ENCODE data around the gene NDUFA11. TPM values are rescaled to one million over a fixed set of nuclear protein-coding genes. Genes with fewer than 3 reads are reported as not detected.

The NDUFA11 gene
- total RNA-seq, 1 experiment from 2014 or later, result 143 TPM

GRCh38 chr19:5893296-5893903 lies 10.2 kb downstream of the NDUFA11 start:
- DNase-seq, result no peak
- peaks cover 13% of the 10 kb centered on the region for H3K27me3 Mint-ChIP-seq (ENCODE audit: unreplicated experiment)
- intact Hi-C loops (cut with micrococcal nuclease; ENCODE audit: unreplicated experiment), result loop anchor here (5.0 kb wide), 1 partner anchor 91 kb away; no protein-coding TSS in a partner anchor
- no peaks in the 10 kb centered on the region for H3K4me1 Mint-ChIP-seq (ENCODE audit: low read depth, unreplicated experiment)
- peaks cover 14% of the 10 kb centered on the region for H3K36me3 Mint-ChIP-seq (ENCODE audit: insufficient read depth, unreplicated experiment)
- H3K4me3 Mint-ChIP-seq (ENCODE audit: low read depth, unreplicated experiment), result no peak overlapping the region
- no TSS peak for BruUV-seq (replicated peaks)
- H3K27ac Mint-ChIP-seq (ENCODE audit: unreplicated experiment), result no peak overlapping the region
- TF ChIP-seq CTCF (IDR thresholded peaks at IDR 0.05; ENCODE audit: unreplicated experiment), result no peak
- CTCF ChIA-PET, result interaction anchor here (1.1 kb wide), 1 partner anchor 89 kb away, joined by 7 read pairs; the partner anchor contains the start of gene NRTN
- no peaks in the 10 kb centered on the region for H3K9me3 Mint-ChIP-seq (ENCODE audit: low read depth, unreplicated experiment)

GRCh38 chr19:5892772-5893275 lies 10.8 kb downstream of the NDUFA11 start:
- Mint-ChIP-seq H3K4me1 (ENCODE audit: low read depth, unreplicated experiment) (no peaks in the 10 kb centered on the region), H3K4me3 (ENCODE audit: low read depth, unreplicated experiment) (no peak overlapping the region), H3K36me3 (ENCODE audit: insufficient read depth, unreplicated experiment) (peaks cover 14% of the 10 kb centered on the region), H3K9me3 (ENCODE audit: low read depth, unreplicated experiment) (no peaks in the 10 kb centered on the region), H3K27ac (ENCODE audit: unreplicated experiment) (peak overlapping the region; percentile 45), H3K27me3 (ENCODE audit: unreplicated experiment) (peaks cover 13% of the 10 kb centered on the region)
- CTCF ChIA-PET, result interaction anchor here (1.1 to 2.3 kb wide), 2 partner anchors 89 kb away, joined by 7 to 15 read pairs; partner anchors contain the start of gene NRTN
- intact Hi-C loops (cut with micrococcal nuclease; ENCODE audit: unreplicated experiment), result loop anchor here (5.0 kb wide), 1 partner anchor 91 kb away; no protein-coding TSS in a partner anchor
- TSS peak; percentile 41 for BruUV-seq (replicated peaks)
- peak; percentile 13 for TF ChIP-seq CTCF (IDR thresholded peaks at IDR 0.05; ENCODE audit: unreplicated experiment)
- no peak for DNase-seq

- no TSS peak for BruUV-seq (replicated peaks)
- Mint-ChIP-seq H3K36me3 (ENCODE audit: insufficient read depth, unreplicated experiment) (peaks cover 14% of the 10 kb centered on the region), H3K27me3 (ENCODE audit: unreplicated experiment) (peaks cover 13% of the 10 kb centered on the region), H3K4me1 (ENCODE audit: low read depth, unreplicated experiment) (no peaks in the 10 kb centered on the region), H3K27ac (ENCODE audit: unreplicated experiment) (peak overlapping the region; percentile 45), H3K4me3 (ENCODE audit: low read depth, unreplicated experiment) (no peak overlapping the region), H3K9me3 (ENCODE audit: low read depth, unreplicated experiment) (no peaks in the 10 kb centered on the region)
- peak; percentile 57 for TF ChIP-seq CTCF (IDR thresholded peaks at IDR 0.05; ENCODE audit: unreplicated experiment)
- CTCF ChIA-PET, result interaction anchor here (2.3 kb wide), 1 partner anchor 88 kb away, joined by 15 read pairs; no protein-coding TSS in a partner anchor
- intact Hi-C loops (cut with micrococcal nuclease; ENCODE audit: unreplicated experiment), result loop anchor here (5.0 kb wide), 1 partner anchor 90 kb away; no protein-coding TSS in a partner anchor
- DNase-seq, result peak; percentile 62
These were observed 11.4 kb downstream of the NDUFA11 start for GRCh38 chr19:5891938-5892771.

GRCh38 chr19:5891572-5891937 lies 12.0 kb downstream of the NDUFA11 start:
- no peak for TF ChIP-seq CTCF (IDR thresholded peaks at IDR 0.05; ENCODE audit: unreplicated experiment)
- CTCF ChIA-PET, result interaction anchor here (2.3 kb wide), 1 partner anchor 87 kb away, joined by 15 read pairs; no protein-coding TSS in a partner anchor
- peaks cover 14% of the 10 kb centered on the region for H3K36me3 Mint-ChIP-seq (ENCODE audit: insufficient read depth, unreplicated experiment)
- H3K4me1 Mint-ChIP-seq (ENCODE audit: low read depth, unreplicated experiment), result no peaks in the 10 kb centered on the region
- no peak overlapping the region for H3K4me3 Mint-ChIP-seq (ENCODE audit: low read depth, unreplicated experiment)
- no peak for DNase-seq
- no peak overlapping the region for H3K27ac Mint-ChIP-seq (ENCODE audit: unreplicated experiment)
- intact Hi-C loops (cut with micrococcal nuclease; ENCODE audit: unreplicated experiment), result loop anchor here (5.0 kb wide), 1 partner anchor 89 kb away; no protein-coding TSS in a partner anchor
- peaks cover 13% of the 10 kb centered on the region for H3K27me3 Mint-ChIP-seq (ENCODE audit: unreplicated experiment)
- no peaks in the 10 kb centered on the region for H3K9me3 Mint-ChIP-seq (ENCODE audit: low read depth, unreplicated experiment)
- BruUV-seq (replicated peaks), result no TSS peak

Measured in Calu3 (cell line).